HG02678 (cell line): ENCODE results near the gene FUT4.
"Not testable (repeated sequence)": the region's sequence is repeated elsewhere in the genome, so short reads cannot be mapped to it uniquely, and the experiment has no call there.

Experiments
- ATAC-seq: cut with Tn5 transposase; IDR thresholded peaks from one replicate; pipeline ENCODE4 v1.9.1; 2021; ENCODE audit warnings: mild to moderate bottlenecking, moderate library complexity; ENCODE audit not compliant: unreplicated experiment

The FUT4 gene

GRCh38 chr11:94543695-94544645, at the start of gene FUT4:
TSS of gene FUT4 (plus strand) at chr11:94543921. CDS start at chr11:94544134, 213 bp downstream.
- peak; percentile 82 for ATAC-seq

- ATAC-seq = peak; percentile 61
Observed at GRCh38 chr11:94494126-94494680, 49.5 kb upstream of the FUT4 start.

GRCh38 chr11:94500181-94500580, 43.5 kb upstream of the FUT4 start:
- ATAC-seq = no peak

GRCh38 chr11:94501522-94501921, 42.2 kb upstream of the FUT4 start:
- ATAC-seq = no peak

- ATAC-seq = peak; percentile 51
Observed at GRCh38 chr11:94504689-94505293, 38.9 kb upstream of the FUT4 start.

GRCh38 chr11:94506513-94506912, 37.2 kb upstream of the FUT4 start:
- not testable (repeated sequence) for ATAC-seq

- ATAC-seq = no peak
Observed at GRCh38 chr11:94507485-94507884, 36.2 kb upstream of the FUT4 start.

GRCh38 chr11:94511932-94512781, 31.6 kb upstream of the FUT4 start, which contains the start of gene C11orf97:
TSS of gene C11orf97 (plus strand) at chr11:94512461. CDS start at chr11:94512529, 68 bp downstream.
- peak; percentile 98 for ATAC-seq

- peak; percentile 25 for ATAC-seq
Observed at GRCh38 chr11:94513091-94513490, 30.6 kb upstream of the FUT4 start.

GRCh38 chr11:94515398-94515797, 28.3 kb upstream of the FUT4 start:
- ATAC-seq = no peak

GRCh38 chr11:94516725-94517124, 27.0 kb upstream of the FUT4 start:
- no peak for ATAC-seq

- no peak for ATAC-seq
Observed at GRCh38 chr11:94518300-94518699, 25.4 kb upstream of the FUT4 start.

- ATAC-seq = peak; percentile 48
Observed at GRCh38 chr11:94519478-94520084, 24.1 kb upstream of the FUT4 start.

- ATAC-seq = peak; percentile 69
Observed at GRCh38 chr11:94521684-94522083, 22.0 kb upstream of the FUT4 start.

- no peak for ATAC-seq
Observed at GRCh38 chr11:94524341-94524740, 19.4 kb upstream of the FUT4 start.

GRCh38 chr11:94525546-94526324, 18.0 kb upstream of the FUT4 start:
- ATAC-seq = no peak

GRCh38 chr11:94526645-94527438, 16.9 kb upstream of the FUT4 start:
- ATAC-seq = no peak

GRCh38 chr11:94528551-94528950, 15.2 kb upstream of the FUT4 start:
- no peak for ATAC-seq

GRCh38 chr11:94532211-94532610, 11.5 kb upstream of the FUT4 start:
- no peak for ATAC-seq
